GM03348 (cell line): ENCODE results near the gene RELL1.

Source experiments
- DNase-seq: peaks from one replicate; pipeline ENCODE4 v3.0.0; 2012; ENCODE audit warnings: low spot score

RELL1 gene, protein sequence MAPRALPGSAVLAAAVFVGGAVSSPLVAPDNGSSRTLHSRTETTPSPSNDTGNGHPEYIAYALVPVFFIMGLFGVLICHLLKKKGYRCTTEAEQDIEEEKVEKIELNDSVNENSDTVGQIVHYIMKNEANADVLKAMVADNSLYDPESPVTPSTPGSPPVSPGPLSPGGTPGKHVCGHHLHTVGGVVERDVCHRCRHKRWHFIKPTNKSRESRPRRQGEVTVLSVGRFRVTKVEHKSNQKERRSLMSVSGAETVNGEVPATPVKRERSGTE

GRCh38 chr4:37686373-37687193 is at the start of gene RELL1:
TSS of gene RELL1 (minus strand) at chr4:37686376. CDS start at chr4:37686287, 89 bp downstream.
- DNase-seq, result peak; percentile 98

GRCh38 chr4:37735578-37735977 is 49.4 kb upstream of the RELL1 start:
- DNase-seq, result no peak

DNA sequence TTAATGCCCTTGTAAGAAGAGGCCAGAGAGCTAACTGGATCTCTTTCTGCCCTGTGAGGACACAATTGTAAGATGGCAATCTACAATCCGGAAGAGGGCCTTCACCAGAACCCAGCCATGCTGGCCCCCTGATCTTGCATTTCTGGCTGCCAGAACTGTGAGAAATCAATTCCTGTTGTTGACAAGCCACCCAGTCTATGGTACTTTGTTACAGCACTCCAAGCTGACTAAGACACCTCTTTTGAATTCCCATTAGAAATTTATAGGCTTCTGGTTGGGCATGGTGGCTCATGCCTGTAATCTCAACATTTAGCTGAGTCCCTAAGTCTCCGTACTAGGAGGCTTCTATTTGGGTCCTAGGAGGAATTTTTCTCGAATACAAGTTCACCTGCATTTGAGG is 48.8 kb upstream of the RELL1 start:
- DNase-seq, result no peak

DNA sequence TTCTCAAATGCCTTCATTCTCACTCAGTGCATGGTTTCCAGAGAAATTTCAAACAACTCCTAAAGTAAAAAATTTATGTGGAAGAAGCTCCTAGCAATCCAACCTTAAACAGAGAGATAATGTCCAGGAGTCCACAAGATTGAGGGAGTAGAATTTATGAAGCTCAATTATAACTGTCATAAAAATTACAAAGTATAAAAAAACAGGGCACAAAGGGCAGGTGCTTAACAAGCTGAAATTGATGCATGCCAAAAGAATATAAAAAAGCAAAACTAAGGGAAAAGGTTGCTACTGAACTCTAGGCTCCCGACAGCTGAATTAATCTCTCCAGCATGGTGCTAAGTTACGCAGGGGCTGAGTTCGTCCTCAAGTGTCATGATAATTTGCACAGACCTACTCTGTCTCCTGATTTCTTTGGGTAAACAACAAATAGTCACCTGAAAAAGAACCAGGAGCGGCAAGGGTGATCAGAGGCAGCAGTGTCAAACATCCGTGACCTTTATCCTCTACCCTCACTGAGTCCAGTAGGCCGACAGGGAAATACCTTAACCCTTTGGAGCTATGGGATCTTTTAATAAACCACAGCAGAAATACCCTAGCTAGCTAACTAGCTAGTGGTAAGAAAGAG is 47.2 kb upstream of the RELL1 start:
- DNase-seq, result no peak

DNA sequence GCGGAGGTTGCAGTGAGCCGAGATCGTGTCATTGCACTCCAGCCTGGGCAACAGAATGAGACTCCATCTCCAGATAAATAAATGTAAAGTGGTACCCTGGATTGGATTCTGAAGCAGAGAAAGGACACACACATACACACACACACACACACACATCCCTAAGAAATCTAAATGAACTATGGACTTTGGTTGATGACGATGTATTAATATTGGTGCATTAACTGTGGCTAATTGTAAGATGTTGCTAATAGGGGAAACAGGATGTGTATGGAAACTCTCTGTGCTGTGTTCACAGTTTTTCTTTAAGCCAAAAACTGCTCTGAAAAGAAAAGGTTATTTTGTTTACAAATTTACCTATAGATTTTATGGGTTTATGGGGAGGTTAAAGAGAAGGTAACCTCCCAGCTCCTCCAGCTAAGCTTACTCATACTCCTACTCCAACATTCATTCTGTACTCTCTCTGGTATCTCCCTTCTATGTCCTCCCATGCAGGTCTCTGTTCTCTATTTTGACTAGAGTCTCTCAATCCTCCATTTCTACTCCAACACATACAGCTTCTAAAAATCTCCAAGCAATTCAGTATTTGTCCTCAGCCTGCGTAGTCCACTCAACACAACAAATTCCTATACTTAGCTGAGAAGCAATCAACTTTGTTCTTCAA is 46.5 kb upstream of the RELL1 start:
- DNase-seq, result no peak

GRCh38 chr4:37729649-37730004 is 43.5 kb upstream of the RELL1 start:
- no peak for DNase-seq

- no peak for DNase-seq
These were observed 41.9 kb upstream of the RELL1 start for GRCh38 chr4:37728064-37728463.

DNA sequence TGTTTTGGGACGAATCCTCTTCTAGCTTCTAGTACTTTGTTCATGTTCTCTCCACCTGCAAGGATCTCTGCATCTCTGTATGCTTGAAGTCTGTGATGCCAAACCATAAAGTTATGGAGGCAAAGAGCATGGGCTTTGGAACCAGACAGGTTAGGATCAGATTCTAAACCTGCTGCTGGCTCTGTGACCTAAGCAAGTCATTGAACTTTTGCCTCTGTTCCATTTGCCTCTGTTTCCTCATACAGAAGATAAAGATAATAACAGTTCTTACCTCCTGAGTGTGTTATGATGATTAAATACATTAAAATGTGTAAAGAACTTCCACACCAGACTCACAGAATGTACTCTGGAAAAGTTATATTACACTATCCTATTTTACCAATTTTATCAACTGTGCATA is 41.5 kb upstream of the RELL1 start:
- no peak for DNase-seq

DNA sequence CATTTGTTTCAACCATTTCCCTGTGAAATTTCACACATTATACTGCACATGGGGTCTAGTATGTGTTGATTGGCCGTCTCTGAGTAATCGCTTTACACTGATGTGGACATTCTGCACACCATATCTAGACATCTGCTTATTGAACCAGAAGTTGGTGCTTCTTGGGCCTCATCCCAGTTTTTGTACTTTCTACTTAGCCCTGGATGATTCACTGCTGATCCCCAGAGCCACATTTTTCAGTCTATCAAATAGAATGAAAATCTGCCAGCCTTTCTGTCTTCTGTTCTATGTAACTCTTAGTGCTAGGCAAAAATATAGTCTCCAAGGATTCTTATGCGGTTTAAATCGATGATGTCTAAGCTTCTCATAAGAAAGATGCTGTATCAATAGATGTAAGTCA is 40.5 kb upstream of the RELL1 start:
- peak; percentile 47 for DNase-seq

- no peak for DNase-seq
These were observed 39.5 kb upstream of the RELL1 start for GRCh38 chr4:37725718-37726117.

- DNase-seq, result no peak
These were observed 36.9 kb upstream of the RELL1 start for GRCh38 chr4:37723067-37723466.

DNA sequence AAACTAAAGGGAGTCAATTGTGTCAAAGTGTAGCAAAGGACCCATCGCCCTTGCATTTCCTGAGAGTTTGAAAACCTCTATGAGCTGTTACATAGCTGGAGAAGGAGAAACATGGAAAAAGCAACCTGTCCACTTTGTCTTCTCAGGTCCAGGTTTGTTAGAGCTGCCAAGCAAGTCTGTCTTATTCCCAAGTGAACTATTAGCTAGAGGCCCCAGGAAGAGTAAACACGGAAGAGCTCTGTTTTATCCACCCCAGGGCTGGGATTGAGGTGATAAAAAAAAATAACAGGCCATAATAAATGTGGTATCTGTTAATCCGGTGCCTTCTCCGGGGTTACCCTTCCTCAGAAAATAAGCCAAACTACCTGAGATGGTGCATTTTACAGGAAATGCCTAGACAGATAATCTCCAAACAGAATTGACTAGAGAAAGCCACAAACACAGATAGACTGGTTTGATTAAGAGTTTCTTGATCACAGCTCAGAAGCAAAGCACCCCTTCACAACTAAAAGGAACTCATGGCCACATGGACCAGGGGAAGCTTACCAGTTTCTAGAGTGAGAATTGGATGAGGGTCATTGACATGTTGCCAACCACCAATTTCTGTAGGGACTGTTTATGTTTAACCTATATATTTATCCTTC is 35.9 kb upstream of the RELL1 start:
- DNase-seq, result no peak

- DNase-seq, result peak; percentile 17
These were observed 32.8 kb upstream of the RELL1 start for GRCh38 chr4:37719021-37719420.

- peak; percentile 70 for DNase-seq
These were observed 31.4 kb upstream of the RELL1 start for GRCh38 chr4:37717576-37717975.

DNA sequence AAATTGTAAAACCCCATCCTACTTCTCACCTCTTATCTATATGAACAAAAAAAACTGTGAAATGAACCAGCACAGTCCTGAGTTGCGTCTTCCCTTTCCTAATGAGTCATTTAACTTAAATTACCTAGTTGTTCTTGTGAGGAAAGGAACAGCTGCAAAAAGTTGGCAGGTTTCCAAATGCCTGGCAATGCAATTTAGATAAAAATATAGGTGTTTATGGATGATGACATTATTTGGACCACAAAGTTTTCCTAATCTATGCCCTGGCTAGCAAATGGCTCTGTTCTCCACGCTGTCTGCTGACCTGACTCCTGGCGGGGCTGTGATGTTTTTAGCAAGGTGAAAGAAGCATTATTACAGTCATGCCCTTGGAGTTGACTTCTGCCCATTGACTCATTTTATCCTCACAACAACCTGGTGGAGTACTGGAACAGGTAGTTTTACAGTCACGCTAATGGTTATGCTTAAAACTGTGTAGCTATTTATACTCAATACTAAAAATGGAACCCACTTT is 29.8 kb upstream of the RELL1 start:
- no peak for DNase-seq

DNA sequence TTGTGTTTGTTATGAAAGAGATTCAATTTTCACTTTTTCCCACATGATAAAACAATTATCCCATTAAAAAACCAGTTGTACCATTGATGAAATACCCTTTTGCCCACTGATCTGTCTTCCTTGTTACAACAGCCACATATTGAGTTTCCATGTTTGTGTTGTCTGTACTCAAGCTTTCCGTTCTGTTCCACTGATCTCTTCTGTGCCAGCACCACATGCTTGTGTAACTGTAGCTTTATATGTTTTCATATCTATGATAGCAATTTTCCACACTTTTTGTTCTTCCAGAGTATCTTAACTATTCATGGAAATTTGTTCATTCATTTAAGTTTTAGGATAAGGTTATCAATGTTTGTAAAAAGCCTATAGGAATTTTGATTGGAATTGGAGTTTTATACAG is 24.3 kb upstream of the RELL1 start:
- DNase-seq, result no peak

- no peak for DNase-seq
These were observed 19.9 kb upstream of the RELL1 start for GRCh38 chr4:37706032-37706431.

- no peak for DNase-seq
These were observed 19.4 kb upstream of the RELL1 start for GRCh38 chr4:37705571-37705970.

GRCh38 chr4:37699868-37700481 is 13.8 kb upstream of the RELL1 start:
- no peak for DNase-seq

DNA sequence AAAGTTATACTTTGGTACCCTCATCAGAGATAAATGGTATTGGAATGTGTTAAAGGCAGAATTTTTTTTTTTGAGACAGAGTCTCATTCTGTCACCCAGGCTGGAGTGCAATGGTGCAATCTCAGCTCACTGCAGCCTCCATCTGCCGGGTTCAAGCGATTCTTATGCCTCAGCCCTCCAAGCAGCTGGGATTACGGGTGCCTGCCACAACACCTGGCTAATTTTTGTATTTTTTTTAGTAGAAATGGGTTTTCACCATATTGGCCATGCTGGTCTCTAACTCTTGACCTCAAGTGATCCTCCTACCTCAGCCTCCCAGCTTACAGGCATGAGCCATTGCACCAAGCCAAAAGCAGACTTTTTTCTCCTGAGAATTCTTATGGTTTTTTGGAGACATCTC is 11.4 kb upstream of the RELL1 start:
- DNase-seq, result no peak

DNA sequence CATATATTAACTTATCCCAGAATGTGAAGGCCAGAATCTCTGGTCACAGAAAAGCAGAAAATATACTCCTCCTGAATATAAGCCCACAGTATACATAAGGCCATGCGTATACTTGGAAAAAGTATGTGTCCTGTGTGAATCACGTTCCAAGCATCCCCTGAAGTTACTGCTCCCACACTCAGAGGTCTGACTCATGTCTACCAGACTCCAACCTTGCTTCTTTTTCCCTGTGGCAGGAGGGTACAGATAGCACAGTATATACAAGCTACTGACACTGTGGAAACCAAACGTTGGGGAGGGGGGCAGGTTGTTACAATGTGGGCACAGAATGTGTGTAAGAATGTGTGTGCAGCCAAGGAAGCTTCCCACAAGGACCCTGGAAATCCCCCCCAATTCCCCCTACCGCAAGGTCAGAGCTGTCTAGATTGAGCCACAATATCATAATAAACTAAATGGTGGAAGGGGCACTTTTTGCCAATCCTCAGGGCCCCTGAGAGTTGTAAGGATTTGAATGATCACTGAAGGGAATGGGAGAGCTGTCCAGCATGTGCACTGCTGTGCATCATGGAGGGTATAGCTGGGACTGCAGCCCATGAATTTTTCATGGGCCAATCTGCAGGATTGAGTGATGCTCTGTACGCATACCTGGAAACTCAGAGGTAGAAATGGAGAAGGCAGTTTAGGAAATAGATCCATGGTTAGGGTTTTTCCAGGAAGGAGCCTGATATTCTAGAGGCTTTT is 7.4 kb upstream of the RELL1 start:
- peak; percentile 71 for DNase-seq
